HUES6 (cell line): Measurements from ENCODE around the gene GRK2.

ENCODE experiments used
- H3K27ac ChIP-seq: 2 replicates; pipeline ENCODE4 v1.7.0; 2013; ENCODE audit warnings: low read depth, mild to moderate bottlenecking, low read length, inconsistent platforms
- H3K27me3 ChIP-seq: 2 replicates; pipeline ENCODE4 v1.6.1; 2013; ENCODE audit warnings: low read length; ENCODE audit not compliant: control insufficient read depth, insufficient read depth
- H3K36me3 ChIP-seq: 2 replicates; pipeline ENCODE4 v1.6.1; 2013; ENCODE audit warnings: low read length; ENCODE audit not compliant: control insufficient read depth, insufficient read depth
- H3K4me1 ChIP-seq: 2 replicates; pipeline ENCODE4 v1.6.1; 2013; ENCODE audit warnings: low read length; ENCODE audit not compliant: control insufficient read depth, insufficient read depth
- H3K4me3 ChIP-seq: 2 replicates; pipeline ENCODE4 v1.5.1; 2013; ENCODE audit warnings: low read depth, low read length
- H3K9ac ChIP-seq: one replicate; pipeline ENCODE4 v1.6.1; 2013; ENCODE audit warnings: mild to moderate bottlenecking, low read length
- H3K9me3 ChIP-seq: 2 replicates; pipeline ENCODE4 v1.6.1; 2013; ENCODE audit warnings: low read depth, low read length; ENCODE audit not compliant: control insufficient read depth, insufficient read depth

The GRK2 gene

GRCh38 chr11:67286621-67287333 is 20.5 kb downstream of the GRK2 start:
- Histone ChIP-seq H3K27ac (no peak overlapping the region), H3K4me3 (no peak overlapping the region), H3K4me1 (peaks cover 17% of the 10 kb centered on the region), H3K27me3 (no peaks in the 10 kb centered on the region), H3K36me3 (peaks cover 59% of the 10 kb centered on the region), H3K9me3 (no peaks in the 10 kb centered on the region), H3K9ac (no peak overlapping the region)

- Histone ChIP-seq H3K9me3 (no peaks in the 10 kb centered on the region), H3K4me1 (peaks cover 17% of the 10 kb centered on the region), H3K27ac (peak overlapping the region; percentile 96; the same call in 1 of the 2 replicates), H3K9ac (peak overlapping the region; percentile 90), H3K4me3 (peak overlapping the region; percentile 98), H3K27me3 (no peaks in the 10 kb centered on the region), H3K36me3 (peaks cover 59% of the 10 kb centered on the region)
These were observed 21.3 kb downstream of the GRK2 start for GRCh38 chr11:67287355-67288197.

- no peaks in the 10 kb centered on the region for H3K9me3 ChIP-seq
- H3K4me3 ChIP-seq: peak overlapping the region; percentile 98
- no peaks in the 10 kb centered on the region for H3K27me3 ChIP-seq
- H3K36me3 ChIP-seq: peaks cover 59% of the 10 kb centered on the region
- peaks cover 17% of the 10 kb centered on the region for H3K4me1 ChIP-seq
- peak overlapping the region; percentile 96; the same call in 1 of the 2 replicates for H3K27ac ChIP-seq
- peak overlapping the region; percentile 90 for H3K9ac ChIP-seq
These were observed 21.9 kb downstream of the GRK2 start for GRCh38 chr11:67288198-67288451.

GRCh38 chr11:67288452-67289225 is 22.4 kb downstream of the GRK2 start:
- Histone ChIP-seq H3K36me3 (peaks cover 58% of the 10 kb centered on the region), H3K27ac (peak overlapping the region; percentile 96)

GRCh38 chr11:67289226-67289650 is 23.0 kb downstream of the GRK2 start, which contains the start of gene ANKRD13D:
Gene ANKRD13D, plus strand, starts transcription at chr11:67289303. Its CDS starts 158 bp downstream, at chr11:67289461.
- no peaks in the 10 kb centered on the region for H3K9me3 ChIP-seq
- H3K9ac ChIP-seq: peak within 1 kb of the TSS; percentile 90
- H3K27me3 ChIP-seq: no peaks in the 10 kb centered on the region
- peaks cover 55% of the 10 kb centered on the region for H3K36me3 ChIP-seq
- peak within 1 kb of the TSS; percentile 96 for H3K27ac ChIP-seq
- peaks cover 17% of the 10 kb centered on the region for H3K4me1 ChIP-seq
- H3K4me3 ChIP-seq: peak within 1 kb of the TSS; percentile 98

More at GRCh38 chr11:67288452-67289225, 22.4 kb downstream of the GRK2 start:
- H3K4me3 ChIP-seq: peak overlapping the region; percentile 98
- H3K4me1 ChIP-seq: peaks cover 17% of the 10 kb centered on the region
- peak overlapping the region; percentile 90 for H3K9ac ChIP-seq
- no peaks in the 10 kb centered on the region for H3K27me3 ChIP-seq
- H3K9me3 ChIP-seq: no peaks in the 10 kb centered on the region

- Histone ChIP-seq H3K9me3 (no peaks in the 10 kb centered on the region), H3K4me3 (peak overlapping the region; percentile 88), H3K27me3 (no peaks in the 10 kb centered on the region), H3K4me1 (peaks cover 17% of the 10 kb centered on the region), H3K27ac (peak overlapping the region; percentile 16; the same call in 1 of the 2 replicates), H3K9ac (peak overlapping the region; percentile 74), H3K36me3 (peaks cover 54% of the 10 kb centered on the region)
These were observed 23.6 kb downstream of the GRK2 start for GRCh38 chr11:67289651-67290479.

GRCh38 chr11:67290801-67291200 is 24.5 kb downstream of the GRK2 start:
- Histone ChIP-seq H3K9me3 (peaks cover 4% of the 10 kb centered on the region; the same call in 1 of the 2 replicates), H3K4me3 (0 out of 2 replicates have a peak overlapping the region, but pooled peaks have one; percentile 88), H3K36me3 (peaks cover 51% of the 10 kb centered on the region), H3K4me1 (peaks cover 17% of the 10 kb centered on the region), H3K27me3 (no peaks in the 10 kb centered on the region), H3K9ac (no peak overlapping the region), H3K27ac (no peak overlapping the region)

DNA sequence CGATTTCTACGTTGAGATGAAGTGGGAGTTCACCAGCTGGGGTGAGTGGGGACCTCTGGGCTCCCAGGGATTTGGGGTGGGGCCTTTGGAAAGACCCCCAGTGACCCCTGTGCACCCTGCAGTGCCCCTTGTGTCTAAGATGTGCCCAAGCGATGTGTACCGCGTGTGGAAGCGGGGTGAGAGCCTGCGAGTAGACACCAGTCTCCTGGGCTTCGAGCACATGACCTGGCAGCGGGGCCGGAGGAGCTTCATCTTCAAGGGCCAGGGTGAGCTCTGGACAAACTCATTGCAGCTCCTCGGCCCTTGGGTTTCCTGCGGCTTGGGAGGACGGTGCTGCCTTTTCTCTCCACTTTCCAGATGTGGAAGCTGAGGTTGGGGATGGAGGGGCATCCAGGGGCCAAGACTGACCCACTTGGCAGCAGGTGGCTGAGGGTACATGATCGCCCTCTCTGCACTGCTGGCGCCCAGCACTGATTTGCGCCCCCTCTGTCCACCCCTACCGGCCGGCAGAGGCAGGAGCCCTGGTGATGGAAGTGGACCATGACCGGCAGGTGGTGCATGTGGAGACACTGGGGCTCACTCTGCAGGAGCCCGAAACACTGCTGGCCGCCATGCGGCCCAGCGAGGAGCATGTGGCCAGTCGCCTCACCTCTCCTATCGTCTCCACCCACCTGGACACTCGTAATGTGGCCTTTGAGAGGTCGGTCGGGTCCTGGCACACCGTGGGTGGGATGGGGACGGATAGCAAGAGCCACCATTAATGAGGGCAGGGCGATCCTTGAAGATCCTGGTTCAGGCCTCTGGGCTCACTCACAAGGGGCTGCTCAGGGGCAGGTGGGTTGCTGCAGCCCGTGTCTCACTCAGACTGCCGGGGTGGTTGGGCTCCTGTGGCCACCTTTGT is 25.5 kb downstream of the GRK2 start:
- Histone ChIP-seq H3K9ac (no peak overlapping the region), H3K27ac (no peak overlapping the region), H3K9me3 (peaks cover 11% of the 10 kb centered on the region; the same call in 1 of the 2 replicates), H3K4me3 (no peak overlapping the region), H3K4me1 (peaks cover 17% of the 10 kb centered on the region), H3K36me3 (peaks cover 53% of the 10 kb centered on the region), H3K27me3 (no peaks in the 10 kb centered on the region)

DNA sequence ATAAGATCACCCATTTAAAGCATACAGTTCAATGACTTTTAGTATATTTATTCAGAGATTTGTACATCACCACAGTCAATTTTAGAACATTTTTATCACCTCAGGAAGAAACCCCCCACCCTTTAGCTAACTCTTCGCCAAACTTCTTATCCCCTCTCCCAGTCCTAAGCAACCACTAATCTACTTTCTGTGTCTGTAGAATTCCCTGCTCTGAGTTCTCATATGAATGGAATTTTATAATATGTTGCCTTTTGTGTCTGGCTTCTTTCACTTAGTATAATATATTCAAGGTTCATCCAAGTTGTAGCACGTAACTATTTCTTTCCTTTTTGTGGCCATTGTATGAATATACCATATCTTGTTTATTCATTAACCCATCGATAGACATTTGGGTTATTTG is 26.4 kb downstream of the GRK2 start:
- no peak overlapping the region for H3K27ac ChIP-seq
- no peak overlapping the region for H3K4me3 ChIP-seq
- H3K9me3 ChIP-seq: peaks cover 11% of the 10 kb centered on the region; the same call in 1 of the 2 replicates
- peaks cover 12% of the 10 kb centered on the region for H3K4me1 ChIP-seq
- no peak overlapping the region for H3K9ac ChIP-seq
- peaks cover 52% of the 10 kb centered on the region for H3K36me3 ChIP-seq
- H3K27me3 ChIP-seq: no peaks in the 10 kb centered on the region
